ENCODE measurements around the gene AASDH.

The AASDH gene

GRCh38 chr4:56301181-56301996, 85.9 kb downstream of the AASDH start:
- TF ChIP-seq GATA3 (IDR thresholded peaks at IDR 0.05; ENCODE audit: low read depth, low read length) = no peak
- no peak for TF ChIP-seq GATA2 (IDR thresholded peaks at IDR 0.05; ENCODE audit: low read depth, low read length)

- TF ChIP-seq GATA2 (IDR thresholded peaks at IDR 0.05; ENCODE audit: low read depth, low read length) = no peak
- no peak for TF ChIP-seq GATA3 (IDR thresholded peaks at IDR 0.05; ENCODE audit: low read depth, low read length)
These were observed 89.1 kb downstream of the AASDH start for GRCh38 chr4:56298236-56298635.

GRCh38 chr4:56297776-56298175, 89.5 kb downstream of the AASDH start:
- TF ChIP-seq GATA3 (IDR thresholded peaks at IDR 0.05; ENCODE audit: low read depth, low read length) (no peak), GATA2 (IDR thresholded peaks at IDR 0.05; ENCODE audit: low read depth, low read length) (no peak)

- no peak for TF ChIP-seq GATA3 (IDR thresholded peaks at IDR 0.05; ENCODE audit: low read depth, low read length)
- TF ChIP-seq GATA2 (IDR thresholded peaks at IDR 0.05; ENCODE audit: low read depth, low read length) = no peak
These were observed 90.8 kb downstream of the AASDH start for GRCh38 chr4:56296526-56296925.

GRCh38 chr4:56293121-56293520, 94.2 kb downstream of the AASDH start:
- TF ChIP-seq GATA2 (IDR thresholded peaks at IDR 0.05; ENCODE audit: low read depth, low read length) (no peak), GATA3 (IDR thresholded peaks at IDR 0.05; ENCODE audit: low read depth, low read length) (no peak)

GRCh38 chr4:56289934-56290333, 97.4 kb downstream of the AASDH start:
- TF ChIP-seq GATA2 (IDR thresholded peaks at IDR 0.05; ENCODE audit: low read depth, low read length) = no peak

- TF ChIP-seq GATA3 (IDR thresholded peaks at IDR 0.05; ENCODE audit: low read depth, low read length) (no peak), GATA2 (IDR thresholded peaks at IDR 0.05; ENCODE audit: low read depth, low read length) (no peak)
These were observed 98.6 kb downstream of the AASDH start for GRCh38 chr4:56288663-56289062.
